ENCODE results near the gene NDUFAF8. TPM values are rescaled to one million over a fixed set of nuclear protein-coding genes. Genes with fewer than 3 reads are reported as not detected.

Gene NDUFAF8
- polyA plus RNA-seq (ENCODE audit: insufficient read length): 39.2 TPM

DNA sequence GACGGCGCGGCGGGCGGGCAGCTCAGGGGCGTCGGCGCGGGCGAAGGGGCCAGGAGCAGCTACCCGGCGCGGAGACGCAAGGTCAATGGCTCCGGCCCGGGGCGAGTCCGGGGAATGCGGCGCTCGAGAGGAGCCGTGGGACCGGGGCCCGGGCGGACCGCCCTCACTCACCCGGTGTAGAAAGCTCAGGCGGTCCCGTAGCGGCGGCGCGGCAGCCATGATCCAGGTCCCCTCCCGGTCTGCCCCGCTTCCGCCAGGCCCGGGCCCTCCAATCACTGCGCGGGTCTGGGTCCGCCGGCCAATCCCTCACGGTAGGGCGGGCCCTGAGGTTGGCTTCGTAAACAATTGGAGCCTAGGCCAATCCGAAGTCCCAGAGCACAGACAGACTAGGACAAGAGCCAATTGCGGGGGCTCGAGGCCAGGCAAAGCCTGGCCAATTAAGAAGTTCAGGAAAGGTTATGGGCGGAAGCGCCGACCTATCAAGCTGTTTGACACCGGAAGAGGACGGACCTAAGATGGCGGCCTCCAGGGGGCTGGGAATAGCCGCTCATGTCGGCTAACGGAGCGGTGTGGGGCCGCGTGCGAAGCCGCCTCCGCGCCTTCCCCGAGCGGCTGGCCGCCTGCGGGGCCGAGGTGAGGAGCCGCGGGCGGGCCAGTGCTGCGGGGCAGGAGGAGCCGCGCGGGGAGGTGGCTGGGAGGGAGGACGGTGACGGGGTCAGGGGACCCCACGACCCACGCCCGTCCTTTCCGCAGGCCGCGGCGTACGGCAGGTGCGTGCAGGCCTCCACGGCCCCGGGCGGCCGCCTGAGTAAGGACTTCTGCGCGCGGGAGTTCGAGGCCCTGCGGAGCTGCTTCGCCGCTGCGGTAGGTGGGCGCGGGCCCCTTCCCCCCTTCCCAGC lies at the start of gene NDUFAF8, which contains the start of gene TEPSIN:
Gene NDUFAF8, plus strand, starts transcription at position 504 of the 899 bp plus-strand sequence. Its CDS starts 46 bp downstream, at position 550.
Gene TEPSIN, minus strand, starts transcription at position 241 of the 899 bp plus-strand sequence. Its CDS starts 22 bp downstream, at position 219.
- DNase-seq (ENCODE audit: low read depth): peak; percentile 99

- DNase-seq (ENCODE audit: low read depth): no peak
Measured at GRCh38 chr17:81189670-81190530, 49.2 kb upstream of the NDUFAF8 start.

DNA sequence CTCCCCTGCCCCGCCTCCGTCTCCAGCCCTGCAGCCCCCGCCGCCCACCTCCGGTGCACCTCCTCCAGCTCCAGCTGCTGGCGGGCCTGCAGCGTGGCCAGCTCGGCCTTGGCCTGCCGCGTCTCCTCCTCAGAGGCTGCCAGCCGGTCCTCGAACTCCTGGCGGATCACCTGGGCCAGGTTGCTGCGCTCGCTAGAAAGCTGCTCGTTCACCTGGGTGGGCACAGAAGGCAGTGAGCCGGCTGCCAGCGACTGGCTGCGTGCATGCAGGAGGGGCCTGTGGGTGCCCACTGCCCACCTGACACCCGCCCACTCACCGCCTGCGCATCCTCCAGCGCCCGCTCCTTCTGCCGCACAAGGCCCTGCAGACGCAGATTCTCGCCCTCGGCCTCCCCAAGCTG lies 48.5 kb upstream of the NDUFAF8 start:
- DNase-seq (ENCODE audit: low read depth): no peak

DNA sequence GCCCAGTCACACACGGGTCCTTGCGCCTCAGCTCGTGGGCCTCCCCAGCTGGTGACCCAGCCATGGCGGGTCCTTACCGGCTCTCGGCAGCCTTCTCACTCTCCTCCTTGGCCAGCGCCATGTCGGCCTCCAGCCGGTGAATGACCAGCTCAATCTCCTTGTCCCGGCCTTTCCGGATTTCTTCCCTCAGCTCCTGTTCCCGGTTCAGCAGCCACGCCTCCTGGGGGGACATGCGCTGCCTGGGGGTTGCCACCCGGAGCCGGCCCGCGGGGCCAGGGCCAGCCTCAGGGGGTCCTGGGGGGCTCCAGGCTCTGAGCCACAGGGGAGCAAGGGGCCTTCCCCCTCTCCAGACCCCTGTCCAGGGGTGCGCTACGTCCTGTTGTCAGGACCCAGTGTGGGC lies 48.0 kb upstream of the NDUFAF8 start:
- DNase-seq (ENCODE audit: low read depth): no peak

DNA sequence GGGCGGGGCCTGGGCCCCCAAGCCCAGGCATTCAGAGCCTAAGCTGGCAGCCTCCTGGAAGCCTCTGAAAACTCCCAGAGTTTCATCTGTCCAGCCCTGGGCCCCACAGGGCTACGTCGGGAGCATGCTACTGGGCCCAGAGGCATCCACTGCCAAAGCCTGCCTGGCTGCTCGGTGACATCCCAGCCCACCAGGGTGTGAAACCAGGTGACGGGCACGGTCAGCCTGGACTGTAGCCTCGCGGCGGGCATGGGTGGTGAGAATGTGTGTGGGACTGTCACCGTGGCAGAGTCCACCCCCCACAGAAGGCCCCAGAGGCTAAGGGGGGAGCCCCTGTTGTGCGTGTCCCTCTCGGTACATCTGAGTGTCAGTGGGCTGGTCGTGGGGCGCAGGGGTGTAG lies 47.5 kb upstream of the NDUFAF8 start:
- DNase-seq (ENCODE audit: low read depth): no peak

DNA sequence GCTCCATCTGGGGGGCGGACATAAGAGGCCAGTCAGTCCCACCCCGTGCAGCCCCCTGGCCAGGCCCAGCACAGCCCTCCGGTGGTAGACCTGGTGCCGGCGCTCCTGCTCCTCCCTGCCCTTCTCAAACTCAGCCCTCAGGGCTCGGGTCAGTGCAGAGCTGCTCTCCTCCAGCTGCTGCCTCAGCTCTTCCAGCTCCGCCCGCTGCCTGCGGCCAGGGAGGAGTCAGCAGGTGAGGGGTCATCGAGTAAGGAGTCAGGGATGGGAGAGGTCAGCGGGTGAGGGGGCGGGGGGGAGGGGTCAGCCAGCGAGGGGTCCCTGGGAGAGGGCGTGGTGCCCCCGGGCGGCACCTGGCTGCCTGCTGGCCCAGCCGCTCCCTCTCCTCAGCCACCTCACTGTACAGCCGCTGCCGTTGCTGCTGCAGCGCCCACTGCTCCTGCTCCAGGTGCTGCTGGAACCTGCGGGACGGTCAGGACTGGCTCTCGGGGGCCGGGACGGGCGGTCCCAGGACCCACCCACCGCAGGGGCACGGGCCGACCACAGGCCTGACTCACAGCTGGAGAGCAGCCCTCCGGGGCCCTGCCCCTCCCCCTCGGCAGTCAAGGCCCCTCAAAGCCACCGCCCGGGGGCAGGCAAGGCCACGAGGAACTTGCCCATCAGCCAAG lies 46.6 kb upstream of the NDUFAF8 start:
- DNase-seq (ENCODE audit: low read depth): no peak

GRCh38 chr17:81193051-81193410 lies 46.1 kb upstream of the NDUFAF8 start:
- DNase-seq (ENCODE audit: low read depth): no peak

DNA sequence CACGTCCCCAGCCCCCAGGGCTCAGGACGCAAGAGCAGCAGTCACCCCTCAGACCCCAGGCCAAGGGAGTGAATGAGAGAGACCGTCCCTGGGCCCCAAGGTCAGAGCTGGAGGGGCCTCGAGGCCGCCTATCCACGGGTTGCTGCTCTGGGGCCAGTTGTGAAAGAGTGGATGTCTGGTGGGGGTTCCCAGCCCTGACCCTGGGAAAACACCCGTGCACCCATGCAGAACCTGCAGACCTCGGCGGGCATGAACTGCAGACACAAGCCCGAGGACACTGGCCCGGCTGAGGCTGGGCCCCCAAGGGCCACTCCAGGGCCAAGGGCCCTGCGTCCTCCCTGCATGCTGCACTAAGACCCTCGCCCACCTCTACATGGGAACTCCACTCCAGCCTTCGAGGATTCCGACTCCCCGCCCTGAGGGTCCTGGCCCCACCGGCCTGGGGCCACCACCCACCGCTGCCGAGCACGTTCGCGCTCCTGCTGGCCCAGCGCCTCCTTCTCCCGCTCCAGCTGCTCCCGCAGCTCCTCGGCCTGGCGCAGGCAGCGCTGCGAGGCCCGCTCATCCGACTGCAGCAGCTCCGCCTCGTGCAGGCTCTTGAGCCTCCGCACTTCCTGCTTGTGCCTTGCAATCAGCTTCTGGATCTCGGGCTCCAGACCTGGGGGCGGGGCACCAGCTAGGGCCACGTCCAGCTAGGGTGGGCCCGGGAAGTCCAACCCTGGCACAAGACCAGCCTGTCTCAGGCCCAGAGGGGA lies 45.5 kb upstream of the NDUFAF8 start:
- DNase-seq (ENCODE audit: low read depth): no peak

GRCh38 chr17:81194225-81194760 lies 44.8 kb upstream of the NDUFAF8 start:
- DNase-seq (ENCODE audit: low read depth): no peak

DNA sequence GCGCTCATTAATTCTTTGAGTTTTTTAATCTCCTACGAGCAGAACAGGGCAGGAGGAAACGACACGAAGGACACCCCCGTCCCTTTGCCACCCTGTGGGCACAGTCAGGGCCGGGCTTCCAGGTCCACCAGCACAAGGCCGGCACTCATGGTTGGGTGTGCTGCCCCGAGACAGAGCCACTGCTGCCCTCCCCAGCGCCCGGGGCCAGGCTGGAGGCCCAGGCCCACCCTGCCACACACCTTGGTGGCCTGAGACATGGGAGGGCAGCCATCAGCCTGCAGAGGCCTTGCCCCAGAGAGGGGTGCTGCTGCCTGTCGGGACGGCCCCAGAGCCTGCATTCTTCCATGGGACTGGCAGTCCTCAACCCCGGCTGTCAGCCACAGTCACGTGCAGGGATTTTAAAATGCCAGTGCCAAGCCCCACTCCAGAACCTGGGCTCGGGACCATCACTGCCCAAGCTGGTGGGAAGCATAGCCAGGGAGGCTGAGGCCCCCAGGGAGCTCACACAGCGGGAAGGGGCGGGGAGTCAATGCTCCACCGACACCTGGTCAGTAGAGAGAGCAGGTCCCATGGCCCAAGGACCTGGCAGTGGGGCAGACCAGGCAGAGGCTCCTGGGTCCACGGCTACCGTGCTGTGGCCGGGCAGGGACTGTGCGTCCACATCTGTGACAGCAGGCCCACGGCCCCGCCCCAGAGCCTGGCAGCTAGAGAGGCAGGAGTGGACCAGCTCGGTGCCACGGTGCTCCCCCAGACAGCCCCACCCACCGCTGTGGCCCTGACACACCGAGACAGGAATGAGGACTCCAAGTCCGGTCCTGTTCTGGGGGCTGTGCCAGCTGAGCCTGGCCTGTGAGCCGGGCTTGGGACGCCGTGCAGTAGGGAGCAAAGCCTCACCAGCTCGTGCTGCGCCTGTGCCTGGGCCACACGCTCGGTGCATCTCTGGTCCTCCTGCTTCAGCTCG lies 43.9 kb upstream of the NDUFAF8 start:
- DNase-seq (ENCODE audit: low read depth): no peak

GRCh38 chr17:81195941-81196495 lies 43.1 kb upstream of the NDUFAF8 start:
- DNase-seq (ENCODE audit: low read depth): no peak

GRCh38 chr17:81196505-81197408 lies 42.4 kb upstream of the NDUFAF8 start:
- DNase-seq (ENCODE audit: low read depth): no peak

- no peak for DNase-seq (ENCODE audit: low read depth)
Measured at GRCh38 chr17:81197409-81197795, 41.7 kb upstream of the NDUFAF8 start.

GRCh38 chr17:81197831-81198490 lies 41.2 kb upstream of the NDUFAF8 start:
- no peak for DNase-seq (ENCODE audit: low read depth)

- no peak for DNase-seq (ENCODE audit: low read depth)
Measured at GRCh38 chr17:81198826-81199481, 40.2 kb upstream of the NDUFAF8 start.

GRCh38 chr17:81199482-81199830 lies 39.7 kb upstream of the NDUFAF8 start:
- DNase-seq (ENCODE audit: low read depth): no peak

DNA sequence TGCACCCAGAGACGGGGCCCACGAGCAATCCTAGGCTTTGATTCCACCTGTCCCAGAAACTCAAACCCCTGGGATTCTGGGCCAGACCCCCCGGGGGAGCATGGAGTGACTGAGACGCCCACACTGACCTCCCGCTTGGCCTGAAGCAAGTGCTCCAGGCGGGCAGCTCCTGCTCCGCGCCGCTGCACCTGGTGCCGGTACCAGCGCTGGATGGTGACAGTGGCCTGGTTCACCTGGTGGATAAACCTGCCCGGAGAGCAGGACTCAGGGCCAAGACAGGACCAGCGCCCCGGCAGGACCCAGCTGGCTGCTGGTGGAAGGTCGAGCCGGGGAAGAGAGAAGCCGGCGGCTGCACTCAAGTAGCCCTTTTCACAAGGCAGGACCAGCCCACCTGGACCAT lies 38.9 kb upstream of the NDUFAF8 start:
- no peak for DNase-seq (ENCODE audit: low read depth)

All from forelimb muscle (tissue), 1 donor.